ENCODE data around the gene PLCH1.

- TF ChIP-seq CTCF (IDR thresholded peaks at IDR 0.05) (no peak), EP300 (IDR thresholded peaks at IDR 0.05) (no peak), POLR2AphosphoS5 (IDR thresholded peaks at IDR 0.05) (no peak), POLR2A (IDR thresholded peaks at IDR 0.05) (no peak)
Observed at GRCh38 chr3:155675094-155675493, 69.8 kb downstream of the PLCH1 start.
